ENCODE data around the gene SH3RF1.

Gene SH3RF1

GRCh38 chr4:169108303-169108702 is 162.5 kb downstream of the SH3RF1 start:
- H3K79me1 ChIP-seq (ENCODE audit: low read depth, low read length) = no peaks in the 10 kb centered on the region
- H3K14ac ChIP-seq (ENCODE audit: low read length) = no peak overlapping the region
- no peak overlapping the region for H2BK120ac ChIP-seq (ENCODE audit: low read depth, low read length)
- no peak overlapping the region for H2BK12ac ChIP-seq (ENCODE audit: low read length)
- no peak overlapping the region for H2BK5ac ChIP-seq (ENCODE audit: low read length)
- peaks cover 10 to 90% of the 10 kb centered on the region in 2 donors for H3K36me3 ChIP-seq (replicated peaks in 1 of 2; ENCODE audit: control insufficient read depth in 2 of 2, insufficient read depth in 2 of 2, low read length in 2 of 2)
- H3K9ac ChIP-seq (ENCODE audit: low read depth, low read length, poor library complexity) = no peak overlapping the region
- H3K9me3 ChIP-seq (replicated peaks in 1 of 2; ENCODE audit: control insufficient read depth in 2 of 2, insufficient read depth in 1 of 2, low read depth in 1 of 2, low read length in 2 of 2) = no peaks in the 10 kb centered on the region
- H4K91ac ChIP-seq (ENCODE audit: low read depth, low read length, poor library complexity) = no peak overlapping the region
- no peak overlapping the region for H3K4me2 ChIP-seq (ENCODE audit: insufficient read depth, low read length, poor library complexity, severe bottlenecking)
- no peak overlapping the region for H4K8ac ChIP-seq (ENCODE audit: low read depth, low read length)
- no peak overlapping the region for H3K18ac ChIP-seq (ENCODE audit: low read length)
- no peak overlapping the region for H2BK15ac ChIP-seq (ENCODE audit: low read length)
- no CpG with 5 or more reads among the region's 4 CpGs for WGBS, 2 donors (ENCODE audit: extremely low coverage in 2 of 2, insufficient read length in 2 of 2, insufficient replicate concordance in 1 of 2)
- H2AK5ac ChIP-seq (ENCODE audit: low read depth, low read length) = no peak overlapping the region
- peaks cover 3 to 6% of the 10 kb centered on the region in 2 donors for H3K4me1 ChIP-seq (ENCODE audit: control insufficient read depth in 2 of 2, insufficient read depth in 1 of 2, low read depth in 1 of 2, low read length in 2 of 2)
- no peaks in the 10 kb centered on the region for H3K27me3 ChIP-seq (ENCODE audit: control insufficient read depth in 3 of 3, insufficient read depth in 3 of 3, low read depth in 1 of 3, low read length in 3 of 3)
- no peak overlapping the region for H3K23ac ChIP-seq (ENCODE audit: low read depth, low read length, poor library complexity)
- H3K27ac ChIP-seq (replicated peaks; ENCODE audit: low read length) = no peak overlapping the region
- no peak overlapping the region for H3K4ac ChIP-seq (ENCODE audit: low read length)
- H3K4me3 ChIP-seq (ENCODE audit: low read length in 2 of 2) = no peak overlapping the region
- DNase-seq (ENCODE audit: low spot score) = no peak
- no peak overlapping the region for H2AFZ ChIP-seq (ENCODE audit: low read length)

- Histone ChIP-seq H3K4me3 (ENCODE audit: low read length in 2 of 2) (no peak overlapping the region), H2BK12ac (ENCODE audit: low read length) (no peak overlapping the region), H2BK120ac (ENCODE audit: low read depth, low read length) (no peak overlapping the region), H2AK5ac (ENCODE audit: low read depth, low read length) (no peak overlapping the region), H2BK15ac (ENCODE audit: low read length) (no peak overlapping the region), H3K9ac (ENCODE audit: low read depth, low read length, poor library complexity) (no peak overlapping the region), H2AFZ (ENCODE audit: low read length) (no peak overlapping the region), H4K91ac (ENCODE audit: low read depth, low read length, poor library complexity) (no peak overlapping the region), H3K4me1 (ENCODE audit: control insufficient read depth in 2 of 2, insufficient read depth in 1 of 2, low read depth in 1 of 2, low read length in 2 of 2) (peaks cover 3 to 6% of the 10 kb centered on the region in 2 donors), H3K36me3 (replicated peaks in 1 of 2; ENCODE audit: control insufficient read depth in 2 of 2, insufficient read depth in 2 of 2, low read length in 2 of 2) (peaks cover 10 to 86% of the 10 kb centered on the region in 2 donors), H3K9me3 (replicated peaks in 1 of 2; ENCODE audit: control insufficient read depth in 2 of 2, insufficient read depth in 1 of 2, low read depth in 1 of 2, low read length in 2 of 2) (no peaks in the 10 kb centered on the region), H3K27ac (replicated peaks; ENCODE audit: low read length) (no peak overlapping the region), H3K4ac (ENCODE audit: low read length) (no peak overlapping the region), H3K14ac (ENCODE audit: low read length) (no peak overlapping the region), H3K27me3 (ENCODE audit: control insufficient read depth in 3 of 3, insufficient read depth in 3 of 3, low read depth in 1 of 3, low read length in 3 of 3) (no peaks in the 10 kb centered on the region), H3K79me1 (ENCODE audit: low read depth, low read length) (no peaks in the 10 kb centered on the region), H3K4me2 (ENCODE audit: insufficient read depth, low read length, poor library complexity, severe bottlenecking) (no peak overlapping the region), H3K23ac (ENCODE audit: low read depth, low read length, poor library complexity) (no peak overlapping the region), H3K18ac (ENCODE audit: low read length) (no peak overlapping the region), H2BK5ac (ENCODE audit: low read length) (no peak overlapping the region), H4K8ac (ENCODE audit: low read depth, low read length) (no peak overlapping the region)
- no CpG with 5 or more reads among the region's 2 CpGs for WGBS, 2 donors (ENCODE audit: extremely low coverage in 2 of 2, insufficient read length in 2 of 2, insufficient replicate concordance in 1 of 2)
- DNase-seq (ENCODE audit: low spot score) = no peak
These were observed 163.2 kb downstream of the SH3RF1 start for GRCh38 chr4:169107528-169107927.

- H3K79me1 ChIP-seq (ENCODE audit: low read depth, low read length) = no peaks in the 10 kb centered on the region
- no peaks in the 10 kb centered on the region for H3K9me3 ChIP-seq (replicated peaks in 1 of 2; ENCODE audit: control insufficient read depth in 2 of 2, insufficient read depth in 1 of 2, low read depth in 1 of 2, low read length in 2 of 2)
- no peak for DNase-seq (ENCODE audit: low spot score)
- H3K14ac ChIP-seq (ENCODE audit: low read length) = no peak overlapping the region
- H4K8ac ChIP-seq (ENCODE audit: low read depth, low read length) = no peak overlapping the region
- H4K91ac ChIP-seq (ENCODE audit: low read depth, low read length, poor library complexity) = peak overlapping the region; percentile 38
- peak overlapping the region; percentile 61 for H3K9ac ChIP-seq (ENCODE audit: low read depth, low read length, poor library complexity)
- no peak overlapping the region for H2BK120ac ChIP-seq (ENCODE audit: low read depth, low read length)
- no peaks in the 10 kb centered on the region for H3K27me3 ChIP-seq (ENCODE audit: control insufficient read depth in 3 of 3, insufficient read depth in 3 of 3, low read depth in 1 of 3, low read length in 3 of 3)
- H3K36me3 ChIP-seq (replicated peaks in 1 of 2; ENCODE audit: control insufficient read depth in 2 of 2, insufficient read depth in 2 of 2, low read length in 2 of 2) = peaks cover 10 to 83% of the 10 kb centered on the region in 2 donors
- H3K4me3 ChIP-seq (ENCODE audit: low read length in 2 of 2) = peak overlapping the region in 1 of 2 donors; percentile 33
- no peak overlapping the region for H2AK5ac ChIP-seq (ENCODE audit: low read depth, low read length)
- no peak overlapping the region for H2BK12ac ChIP-seq (ENCODE audit: low read length)
- H2AFZ ChIP-seq (ENCODE audit: low read length) = no peak overlapping the region
- no peak overlapping the region for H2BK5ac ChIP-seq (ENCODE audit: low read length)
- no peak overlapping the region for H3K4ac ChIP-seq (ENCODE audit: low read length)
- H3K27ac ChIP-seq (replicated peaks; ENCODE audit: low read length) = no peak overlapping the region
- no peak overlapping the region for H2BK15ac ChIP-seq (ENCODE audit: low read length)
- H3K4me1 ChIP-seq (ENCODE audit: control insufficient read depth in 2 of 2, insufficient read depth in 1 of 2, low read depth in 1 of 2, low read length in 2 of 2) = peaks cover 6% of the 10 kb centered on the region in 2 donors
- H3K18ac ChIP-seq (ENCODE audit: low read length) = no peak overlapping the region
- H3K4me2 ChIP-seq (ENCODE audit: insufficient read depth, low read length, poor library complexity, severe bottlenecking) = no peak overlapping the region
- WGBS, 2 donors (ENCODE audit: extremely low coverage in 2 of 2, insufficient read length in 2 of 2, insufficient replicate concordance in 1 of 2) = no CpG with 5 or more reads among the region's 16 CpGs
- peak overlapping the region; percentile 3 for H3K23ac ChIP-seq (ENCODE audit: low read depth, low read length, poor library complexity)
These were observed 164.0 kb downstream of the SH3RF1 start for GRCh38 chr4:169106696-169107229.

GRCh38 chr4:169105620-169106019 is 165.1 kb downstream of the SH3RF1 start:
- Histone ChIP-seq H3K36me3 (replicated peaks in 1 of 2; ENCODE audit: control insufficient read depth in 2 of 2, insufficient read depth in 2 of 2, low read length in 2 of 2) (peaks cover 9 to 83% of the 10 kb centered on the region in 2 donors), H3K4ac (ENCODE audit: low read length) (no peak overlapping the region), H3K27me3 (ENCODE audit: control insufficient read depth in 3 of 3, insufficient read depth in 3 of 3, low read depth in 1 of 3, low read length in 3 of 3) (no peaks in the 10 kb centered on the region), H2BK12ac (ENCODE audit: low read length) (no peak overlapping the region), H3K23ac (ENCODE audit: low read depth, low read length, poor library complexity) (no peak overlapping the region), H3K79me1 (ENCODE audit: low read depth, low read length) (no peaks in the 10 kb centered on the region), H3K9ac (ENCODE audit: low read depth, low read length, poor library complexity) (no peak overlapping the region), H3K4me1 (ENCODE audit: control insufficient read depth in 2 of 2, insufficient read depth in 1 of 2, low read depth in 1 of 2, low read length in 2 of 2) (peaks cover 6 to 12% of the 10 kb centered on the region in 2 donors), H4K8ac (ENCODE audit: low read depth, low read length) (no peak overlapping the region), H3K4me2 (ENCODE audit: insufficient read depth, low read length, poor library complexity, severe bottlenecking) (no peak overlapping the region), H3K9me3 (replicated peaks in 1 of 2; ENCODE audit: control insufficient read depth in 2 of 2, insufficient read depth in 1 of 2, low read depth in 1 of 2, low read length in 2 of 2) (no peaks in the 10 kb centered on the region), H2BK5ac (ENCODE audit: low read length) (no peak overlapping the region), H2AK5ac (ENCODE audit: low read depth, low read length) (no peak overlapping the region), H2BK15ac (ENCODE audit: low read length) (no peak overlapping the region), H3K27ac (replicated peaks; ENCODE audit: low read length) (no peak overlapping the region), H2BK120ac (ENCODE audit: low read depth, low read length) (no peak overlapping the region), H3K4me3 (ENCODE audit: low read length in 2 of 2) (no peak overlapping the region), H3K14ac (ENCODE audit: low read length) (no peak overlapping the region), H4K91ac (ENCODE audit: low read depth, low read length, poor library complexity) (no peak overlapping the region), H2AFZ (ENCODE audit: low read length) (no peak overlapping the region), H3K18ac (ENCODE audit: low read length) (no peak overlapping the region)
- DNase-seq (ENCODE audit: low spot score) = no peak
- WGBS, 2 donors (ENCODE audit: extremely low coverage in 2 of 2, insufficient read length in 2 of 2, insufficient replicate concordance in 1 of 2) = no CpG with 5 or more reads among the region's 6 CpGs
